Fibroblast of skin of left biceps (primary cell): ENCODE measurements around the gene CCNL2.
"Not testable (repeated sequence)": the region's sequence is repeated elsewhere in the genome, so short reads cannot be mapped to it uniquely, and the experiment has no call there.

Experiments
- DNase-seq, 2 experiments: peaks; one replicate each; pipeline ENCODE4 v3.0.0-alpha.2; 2013; ENCODE audit warnings: low read depth in 2 of 2

Gene CCNL2

GRCh38 chr1:1399187-1399871 is at the start of gene CCNL2:
TSS of gene CCNL2 (minus strand) at chr1:1399335. CDS start at chr1:1399306, 29 bp downstream.
- peak; percentile 96 to 97 for DNase-seq

- DNase-seq: not testable (repeated sequence)
These were observed 47.5 kb upstream of the CCNL2 start for GRCh38 chr1:1446631-1447030.

GRCh38 chr1:1442069-1442770 is 43.1 kb upstream of the CCNL2 start:
- DNase-seq: no peak

- no peak for DNase-seq
These were observed 42.1 kb upstream of the CCNL2 start for GRCh38 chr1:1441002-1441888.

- DNase-seq: no peak
These were observed 41.3 kb upstream of the CCNL2 start for GRCh38 chr1:1440262-1441001.

GRCh38 chr1:1439546-1440261 is 40.6 kb upstream of the CCNL2 start:
- DNase-seq: no peak

- DNase-seq: no peak
These were observed 39.6 kb upstream of the CCNL2 start for GRCh38 chr1:1438531-1439381.

GRCh38 chr1:1437904-1438376 is 38.8 kb upstream of the CCNL2 start:
- DNase-seq: no peak

GRCh38 chr1:1437033-1437903 is 38.1 kb upstream of the CCNL2 start:
- DNase-seq: no peak

GRCh38 chr1:1436630-1437032 is 37.5 kb upstream of the CCNL2 start:
- no peak for DNase-seq

GRCh38 chr1:1435911-1436629 is 36.9 kb upstream of the CCNL2 start:
- DNase-seq: no peak

- peak; percentile 29 to 33 for DNase-seq
These were observed 36.2 kb upstream of the CCNL2 start, which contains the start of gene VWA1 for GRCh38 chr1:1435106-1435903. TSS of gene VWA1 (plus strand) at chr1:1435690. CDS start at chr1:1435749, 59 bp downstream.

- DNase-seq: no peak
These were observed 35.6 kb upstream of the CCNL2 start for GRCh38 chr1:1434824-1435105.

GRCh38 chr1:1434131-1434823 is 35.1 kb upstream of the CCNL2 start:
- no peak for DNase-seq

- DNase-seq: no peak
These were observed 34.6 kb upstream of the CCNL2 start for GRCh38 chr1:1433804-1434130.

GRCh38 chr1:1432951-1433803 is 34.0 kb upstream of the CCNL2 start:
- no peak for DNase-seq
